Mucosa of descending colon (tissue), 3 donors: ENCODE data around the gene TRAPPC10. TPM values are rescaled to one million over a fixed set of nuclear protein-coding genes. Genes with fewer than 3 reads are reported as not detected.
A peak's percentile ranks its signal among the peaks of the same experiment; 100 is the strongest.

Experiments
- ATAC-seq: fragments of 200-7000 bp; cut with Tn5 transposase; one replicate; pipeline ENCODE4 v1.9.1; 2020; ENCODE audit warnings: mild to moderate bottlenecking, moderate library complexity
- DNase-seq, 3 donors: peaks; one replicate each; pipeline ENCODE4 v3.0.0-alpha.2; 2020
- H3K36me3 ChIP-seq: fragments of 200-600 bp; one replicate; pipeline ENCODE4 v1.8.0; 2021; ENCODE audit warnings: low read depth, mild to moderate bottlenecking
- H3K4me1 ChIP-seq: fragments of 200-600 bp; one replicate; pipeline ENCODE4 v1.8.0; 2021; ENCODE audit warnings: low read depth, mild to moderate bottlenecking
- H3K4me3 ChIP-seq: fragments of 200-600 bp; one replicate; pipeline ENCODE4 v1.8.0; 2021; ENCODE audit warnings: mild to moderate bottlenecking
- H3K9me3 ChIP-seq: fragments of 200-600 bp; one replicate; pipeline ENCODE4 v1.8.0; 2021; ENCODE audit warnings: mild to moderate bottlenecking
- CTCF ChIP-seq: fragments of 200-600 bp; IDR thresholded peaks from one replicate; pipeline ENCODE4 v1.8.0; 2022; ENCODE audit warnings: antibody characterized with exemption, mild to moderate bottlenecking
- intact Hi-C, 2 donors: fragments of 100-400 bp; cut with DNase I in 1 of 2; cut with micrococcal nuclease in 1 of 2; formaldehyde crosslinking; loops; one replicate each; pipeline versions ENCODE4 v1.11.0 to v1.11.1; 2022; cut with DNase I, micrococcal nuclease
- total RNA-seq, 3 donors: library from RNA; stranded (reverse); fragmentation: NEBNext Ultra II Directional in 2 of 3; extraction: Animal tissue kit (Norgen Biotek cat#: 25700) in 2 of 3; gene quantifications; one replicate each; pipeline versions ENCODE4 v1.2.1 to v1.2.4, GENCODE V29; 2021 to 2023
- donor health status: DM: no; HTN: no; CAD: no; lungs with moderate emphysema.
- donor health status: DM: no; HTN: no; CAD: no.
- donor health status: DM: no; HTN: yes; CAD: no.

The TRAPPC10 gene
- total RNA-seq, 3 donors from 2014 or later = 57.7 to 86.8 (median 61.9) TPM

- no peak for DNase-seq
- peaks cover 6% of the 10 kb centered on the region for H3K4me1 ChIP-seq
- ATAC-seq = no peak
- no peak overlapping the region for H3K4me3 ChIP-seq
- no peaks in the 10 kb centered on the region for H3K9me3 ChIP-seq
- H3K36me3 ChIP-seq = no peaks in the 10 kb centered on the region
- intact Hi-C loops = no loop called here
- no peak for TF ChIP-seq CTCF
Measured at GRCh38 chr21:44047996-44048560, 36.0 kb downstream of the TRAPPC10 start.

GRCh38 chr21:44049182-44049581, 37.1 kb downstream of the TRAPPC10 start:
- DNase-seq (no peak), ATAC-seq (no peak)
- Histone ChIP-seq H3K4me3 (no peak overlapping the region), H3K9me3 (no peaks in the 10 kb centered on the region), H3K4me1 (peaks cover 6% of the 10 kb centered on the region), H3K36me3 (no peaks in the 10 kb centered on the region)
- no peak for TF ChIP-seq CTCF
- intact Hi-C loops = no loop called here

- Histone ChIP-seq H3K4me1 (peaks cover 6% of the 10 kb centered on the region), H3K36me3 (no peaks in the 10 kb centered on the region), H3K4me3 (no peak overlapping the region), H3K9me3 (no peaks in the 10 kb centered on the region)
- intact Hi-C loops = no loop called here
- ATAC-seq (no peak), DNase-seq (no peak)
- TF ChIP-seq CTCF = no peak
Measured at GRCh38 chr21:44049606-44050005, 37.5 kb downstream of the TRAPPC10 start.

- intact Hi-C loops = no loop called here
- Histone ChIP-seq H3K36me3 (no peaks in the 10 kb centered on the region), H3K9me3 (no peaks in the 10 kb centered on the region), H3K4me3 (no peak overlapping the region), H3K4me1 (peaks cover 6% of the 10 kb centered on the region)
- no peak for ATAC-seq
- no peak for DNase-seq
- no peak for TF ChIP-seq CTCF
Measured at GRCh38 chr21:44050276-44050675, 38.2 kb downstream of the TRAPPC10 start.

GRCh38 chr21:44051462-44051941, 39.4 kb downstream of the TRAPPC10 start:
- peak in 1 of 3 donors; percentile 9 for DNase-seq
- intact Hi-C loops = no loop called here

More at GRCh38 chr21:44051462-44051941, 39.4 kb downstream of the TRAPPC10 start:
- Histone ChIP-seq H3K36me3 (no peaks in the 10 kb centered on the region), H3K4me3 (no peak overlapping the region), H3K9me3 (no peaks in the 10 kb centered on the region), H3K4me1 (peaks cover 6% of the 10 kb centered on the region)
- peak; percentile 41 for ATAC-seq
- no peak for TF ChIP-seq CTCF
